Trophoblast cell (in vitro differentiated cells and primary cell): ENCODE measurements around the gene GMCL1.
"Not testable (repeated sequence)": the region's sequence is repeated elsewhere in the genome, so short reads cannot be mapped to it uniquely, and the experiment has no call there.

Experiments
- DNase-seq, 2 donors: peaks; one replicate each; pipeline ENCODE4 v3.0.0-alpha.2; 2016
- H2AFZ ChIP-seq: 2 replicates; pipeline ENCODE4 v1.6.1; 2013; ENCODE audit warnings: low read length, moderate library complexity, mild to moderate bottlenecking; ENCODE audit not compliant: insufficient read depth, poor library complexity
- H2AK5ac ChIP-seq: 2 replicates; pipeline ENCODE4 v1.6.1; 2013; ENCODE audit warnings: mild to moderate bottlenecking, low read length
- H2BK120ac ChIP-seq: 2 replicates; pipeline ENCODE4 v1.6.1; 2013; ENCODE audit warnings: low read length, mild to moderate bottlenecking, moderate library complexity; ENCODE audit not compliant: insufficient read depth, poor library complexity
- H2BK12ac ChIP-seq: 2 replicates; pipeline ENCODE4 v1.6.1; 2013; ENCODE audit warnings: mild to moderate bottlenecking, low read length, moderate library complexity
- H2BK5ac ChIP-seq: 2 replicates; pipeline ENCODE4 v1.6.1; 2013; ENCODE audit warnings: low read length, low read depth, moderate library complexity, mild to moderate bottlenecking; ENCODE audit not compliant: poor library complexity
- H3K14ac ChIP-seq: 2 replicates; pipeline ENCODE4 v1.6.1; 2013; ENCODE audit warnings: mild to moderate bottlenecking, low read length
- H3K18ac ChIP-seq: 2 replicates; pipeline ENCODE4 v1.6.1; 2013; ENCODE audit warnings: mild to moderate bottlenecking, low read length
- H3K23ac ChIP-seq: 2 replicates; pipeline ENCODE4 v1.6.1; 2013; ENCODE audit warnings: low read length
- H3K27ac ChIP-seq: 2 replicates; pipeline ENCODE4 v1.5.1; 2013; ENCODE audit warnings: low read depth, mild to moderate bottlenecking, inconsistent platforms, low read length, moderate library complexity
- H3K27me3 ChIP-seq: 2 replicates; pipeline ENCODE4 v1.6.1; 2013; ENCODE audit warnings: inconsistent platforms, mild to moderate bottlenecking, low read length, moderate library complexity; ENCODE audit not compliant: insufficient read depth
- H3K36me3 ChIP-seq, 2 experiments: 1 replicate in 1 of 2; 2 replicates in 1 of 2; pipeline ENCODE4 v1.6.1; 2013; ENCODE audit warnings: low read length in 2 of 2, mild to moderate bottlenecking in 2 of 2, moderate library complexity in 1 of 2; ENCODE audit not compliant: insufficient read depth in 2 of 2, control insufficient read depth in 1 of 2
- H3K4ac ChIP-seq: 2 replicates; pipeline ENCODE4 v1.6.1; 2013; ENCODE audit warnings: low read depth, mild to moderate bottlenecking, low read length, moderate library complexity
- H3K4me1 ChIP-seq, 2 experiments: 1 replicate in 1 of 2; 2 replicates in 1 of 2; pipeline ENCODE4 v1.6.1; 2013; ENCODE audit warnings: low read length in 2 of 2, mild to moderate bottlenecking in 2 of 2, moderate library complexity in 1 of 2; ENCODE audit not compliant: insufficient read depth in 2 of 2, control insufficient read depth in 1 of 2
- H3K4me2 ChIP-seq: 2 replicates; pipeline ENCODE4 v1.6.1; 2013; ENCODE audit warnings: inconsistent platforms, mild to moderate bottlenecking, low read length, moderate library complexity
- H3K4me3 ChIP-seq: 2 replicates; pipeline ENCODE4 v1.5.1; 2013; ENCODE audit warnings: mild to moderate bottlenecking, low read depth, low read length, inconsistent platforms
- H3K79me1 ChIP-seq: one replicate; pipeline ENCODE4 v1.6.1; 2013; ENCODE audit warnings: low read length
- H3K79me2 ChIP-seq: 2 replicates; pipeline ENCODE4 v1.6.1; 2013; ENCODE audit warnings: low read length, mild to moderate bottlenecking; ENCODE audit not compliant: control insufficient read depth, insufficient read depth, poor library complexity
- H3K9ac ChIP-seq: 2 replicates; pipeline ENCODE4 v1.6.1; 2013; ENCODE audit warnings: mild to moderate bottlenecking, low read length
- H3K9me3 ChIP-seq: 2 replicates; pipeline ENCODE4 v1.6.1; 2013; ENCODE audit warnings: low read depth, mild to moderate bottlenecking, control low read depth, inconsistent platforms, low read length; ENCODE audit not compliant: insufficient read depth
- H4K12ac ChIP-seq: 2 replicates; pipeline ENCODE4 v1.6.1; 2013; ENCODE audit warnings: low read depth, mild to moderate bottlenecking, low read length, moderate library complexity
- H4K8ac ChIP-seq: 2 replicates; pipeline ENCODE4 v1.6.1; 2013; ENCODE audit warnings: low read depth, mild to moderate bottlenecking, low read length, moderate library complexity
- H4K91ac ChIP-seq: one replicate; pipeline ENCODE4 v1.6.1; 2013; ENCODE audit warnings: low read depth, mild to moderate bottlenecking, low read length, moderate library complexity
- WGBS: extraction: QIAGEN DNeasy Blood & Tissue Kit; methylation state at CpG from one replicate; pipeline ENCODE4 v1.1.7; 2013; ENCODE audit warnings: missing lambda C conversion rate; ENCODE audit not compliant: insufficient read length, insufficient coverage; ENCODE audit errors: extremely low coverage; 5-methylcytosine and 5-hydroxymethylcytosine counted together

Gene GMCL1

DNA sequence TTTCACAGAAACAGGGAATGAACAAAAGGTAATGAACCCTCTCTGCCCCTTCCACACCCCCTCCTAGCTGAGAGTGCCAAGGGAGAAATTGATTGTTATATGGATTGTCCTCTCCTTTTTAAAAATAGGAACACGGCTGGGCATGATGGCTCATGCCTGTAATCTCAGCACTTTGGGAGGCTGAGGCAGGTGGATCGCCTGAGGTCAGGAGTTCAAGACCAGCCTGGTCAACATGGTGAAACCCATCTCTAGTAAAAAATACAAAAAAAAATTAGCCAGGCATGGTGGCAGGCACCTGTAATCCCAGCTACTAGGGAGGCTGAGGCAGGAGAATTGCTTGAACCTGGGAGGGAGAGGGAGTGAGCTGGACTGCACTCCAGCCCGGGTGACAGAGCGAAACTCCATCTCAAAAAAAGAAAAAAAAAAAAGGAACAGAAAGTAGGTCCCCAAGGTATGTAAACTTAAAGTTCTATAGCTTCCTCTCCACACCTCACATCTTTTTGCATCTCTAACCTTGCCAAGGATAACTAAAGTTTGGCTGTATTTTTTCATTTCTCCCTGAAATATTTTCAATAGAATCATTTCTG, 26.6 kb upstream of the GMCL1 start:
- H3K27ac ChIP-seq, H3K23ac ChIP-seq, H3K79me2 ChIP-seq, H3K9me3 ChIP-seq, H2BK5ac ChIP-seq, H2AK5ac ChIP-seq, H3K79me1 ChIP-seq, H3K4ac ChIP-seq, H2BK120ac ChIP-seq, H3K27me3 ChIP-seq, H3K9ac ChIP-seq, H3K18ac ChIP-seq, H3K4me2 ChIP-seq, H4K8ac ChIP-seq, H4K12ac ChIP-seq, H3K14ac ChIP-seq, H3K4me3 ChIP-seq, H2BK12ac ChIP-seq, H4K91ac ChIP-seq, H2AFZ ChIP-seq, DNase-seq: not testable (repeated sequence)
- Histone ChIP-seq H3K4me1 (peaks cover 11 to 12% of the 10 kb centered on the region in 2 experiments), H3K36me3 (peaks cover 9 to 11% of the 10 kb centered on the region in 2 experiments)
- no CpG with 5 or more reads among the region's 4 CpGs for WGBS

DNA sequence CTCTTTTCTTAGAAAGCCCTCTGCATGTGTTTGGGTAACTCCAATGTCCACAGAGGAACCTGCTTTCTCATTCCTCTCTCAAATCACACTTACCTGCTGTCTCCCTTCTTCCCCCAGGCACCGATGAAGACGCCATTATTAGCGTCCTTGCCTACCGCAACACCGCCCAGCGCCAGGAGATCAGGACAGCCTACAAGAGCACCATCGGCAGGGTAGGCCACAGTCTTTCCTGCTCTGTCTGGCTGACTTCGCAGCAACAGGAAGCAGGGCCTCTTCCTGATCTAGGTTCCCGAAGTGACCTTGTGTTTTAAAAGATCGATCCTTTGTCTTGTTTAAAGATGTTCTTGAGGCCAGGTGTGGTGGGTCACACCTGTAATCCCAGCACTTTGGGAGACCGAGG, 25.0 kb upstream of the GMCL1 start:
- Histone ChIP-seq H3K79me1 (no peaks in the 10 kb centered on the region), H3K27ac (no peak overlapping the region)
- WGBS, result no CpG with 5 or more reads among the region's 11 CpGs

DNA sequence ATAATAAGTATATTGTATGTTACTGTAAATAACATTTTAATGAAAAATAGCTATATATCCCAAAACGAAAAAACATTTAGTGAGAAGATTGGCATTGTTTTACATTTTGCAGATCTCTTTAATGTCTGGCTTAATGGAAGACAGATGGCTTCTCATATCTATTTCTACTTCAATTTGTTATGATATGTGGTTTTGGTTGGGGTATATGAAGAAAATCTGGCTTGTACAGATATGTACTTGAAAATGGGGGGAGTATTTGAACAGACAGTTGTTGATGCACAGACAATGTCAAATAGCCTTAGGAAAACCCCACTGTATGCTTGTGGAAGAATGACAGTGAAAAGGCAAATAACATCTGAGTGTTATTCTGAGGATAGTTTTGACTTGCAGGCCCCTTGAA, 23.6 kb upstream of the GMCL1 start:
- DNase-seq, result no peak
- Histone ChIP-seq H3K36me3 (peaks cover 18 to 19% of the 10 kb centered on the region in 2 experiments), H2AFZ (no peak overlapping the region), H2BK12ac (no peak overlapping the region), H2BK120ac (no peak overlapping the region), H3K4ac (no peak overlapping the region), H4K91ac (no peak overlapping the region), H3K27ac (no peak overlapping the region), H4K8ac (no peak overlapping the region), H3K18ac (no peak overlapping the region), H3K79me1 (no peaks in the 10 kb centered on the region), H3K9me3 (peaks cover 2% of the 10 kb centered on the region), H3K9ac (no peak overlapping the region), H3K4me3 (no peak overlapping the region), H3K79me2 (no peaks in the 10 kb centered on the region), H3K27me3 (no peaks in the 10 kb centered on the region), H2AK5ac (no peak overlapping the region), H3K4me2 (no peak overlapping the region), H3K14ac (no peak overlapping the region), H3K23ac (no peak overlapping the region), H3K4me1 (peaks cover 0 to 2% of the 10 kb centered on the region in 2 experiments), H4K12ac (no peak overlapping the region), H2BK5ac (no peak overlapping the region)
- WGBS, result no CpG with 5 or more reads among the region's 1 CpG

More for the DNA sequence above, 25.0 kb upstream of the GMCL1 start:
- H3K27me3 ChIP-seq, result no peaks in the 10 kb centered on the region
- no peak overlapping the region for H3K4ac ChIP-seq
- no peak overlapping the region for H3K4me3 ChIP-seq
- H3K4me2 ChIP-seq, result no peak overlapping the region
- no peak overlapping the region for H4K8ac ChIP-seq
- H2AK5ac ChIP-seq, result no peak overlapping the region
- H4K12ac ChIP-seq, result no peak overlapping the region
- no peak overlapping the region for H2AFZ ChIP-seq
- peaks cover 2% of the 10 kb centered on the region for H3K9me3 ChIP-seq
- H2BK12ac ChIP-seq, result no peak overlapping the region
- no peak overlapping the region for H3K18ac ChIP-seq
- no peak overlapping the region for H3K14ac ChIP-seq
- H2BK120ac ChIP-seq, result no peak overlapping the region
- no peak overlapping the region for H2BK5ac ChIP-seq
- H3K23ac ChIP-seq, result no peak overlapping the region
- no peaks in the 10 kb centered on the region for H3K79me2 ChIP-seq
- H4K91ac ChIP-seq, result no peak overlapping the region
- H3K4me1 ChIP-seq, result peaks cover 2 to 4% of the 10 kb centered on the region in 2 experiments
- no peak overlapping the region for H3K9ac ChIP-seq
- DNase-seq, result no peak
- peaks cover 12 to 13% of the 10 kb centered on the region in 2 experiments for H3K36me3 ChIP-seq

DNA sequence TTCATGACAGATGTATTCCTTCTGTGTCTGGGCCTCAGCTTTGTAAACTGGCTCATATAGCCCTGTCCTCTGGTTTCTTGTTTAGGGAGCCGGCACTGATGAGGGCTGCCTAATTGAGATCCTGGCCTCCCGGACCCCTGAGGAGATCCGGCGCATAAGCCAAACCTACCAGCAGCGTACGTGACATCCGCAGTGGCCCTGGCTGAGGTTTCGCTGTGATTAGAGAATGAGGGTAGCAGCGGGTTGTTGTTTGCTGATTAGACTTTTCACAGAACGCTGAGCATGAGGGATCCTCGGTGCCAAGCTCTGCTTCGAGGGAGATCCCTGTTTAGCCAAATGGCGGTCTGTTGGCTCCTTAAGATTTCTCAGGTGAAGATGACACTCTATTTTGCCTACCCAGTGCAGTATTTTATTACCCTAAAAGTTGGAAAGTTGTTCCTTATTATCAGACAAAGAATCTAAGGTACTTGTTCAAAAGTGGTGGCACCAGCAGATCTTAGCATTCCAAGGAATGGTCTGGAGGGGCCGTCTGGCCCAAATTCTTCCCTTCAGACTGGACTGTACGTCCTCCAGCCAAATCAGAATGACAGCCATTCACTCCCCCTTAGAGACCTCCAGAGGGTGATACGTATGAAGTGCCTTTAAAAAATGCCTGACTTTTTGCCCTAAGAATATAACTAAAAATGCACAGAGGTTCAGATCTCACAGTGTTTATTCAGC, 21.5 kb upstream of the GMCL1 start:
- H3K4ac ChIP-seq, result no peak overlapping the region
- no peak overlapping the region for H2AK5ac ChIP-seq
- no peak overlapping the region for H2BK12ac ChIP-seq
- peaks cover 0 to 2% of the 10 kb centered on the region in 2 experiments for H3K4me1 ChIP-seq
- no peak overlapping the region for H2AFZ ChIP-seq
- H3K4me2 ChIP-seq, result no peak overlapping the region
- H3K9me3 ChIP-seq, result peaks cover 2% of the 10 kb centered on the region
- H3K79me1 ChIP-seq, result no peaks in the 10 kb centered on the region
- H3K23ac ChIP-seq, result no peak overlapping the region
- H2BK5ac ChIP-seq, result no peak overlapping the region
- H3K4me3 ChIP-seq, result no peak overlapping the region
- no CpG with 5 or more reads among the region's 16 CpGs for whole genome bisulfite sequencing
- H3K27me3 ChIP-seq, result no peaks in the 10 kb centered on the region
- no peak overlapping the region for H4K91ac ChIP-seq
- no peak overlapping the region for H3K18ac ChIP-seq
- DNase-seq, result peak; percentile 94 to 97
- no peak overlapping the region for H3K14ac ChIP-seq
- no peak overlapping the region for H4K8ac ChIP-seq
- H2BK120ac ChIP-seq, result no peak overlapping the region
- H3K9ac ChIP-seq, result no peak overlapping the region
- H3K79me2 ChIP-seq, result no peaks in the 10 kb centered on the region
- no peak overlapping the region for H3K27ac ChIP-seq
- H4K12ac ChIP-seq, result no peak overlapping the region
- H3K36me3 ChIP-seq, result peaks cover 24 to 28% of the 10 kb centered on the region in 2 experiments
